Measurements from ENCODE around the gene FCGR1A. TPM values are rescaled to one million over a fixed set of nuclear protein-coding genes. Genes with fewer than 3 reads are reported as not detected.

FCGR1A gene
- total and polyA plus RNA-seq, 4 donors, result 12.5 to 45.0 (median 20.5) TPM

Other genes starting within 250 kb of the FCGR1A start
- under 1 TPM in 1 of 2 donors, not detected in 1; 0.87 TPM for gene PPIAL4C, start 198.8 kb upstream of the FCGR1A start, total RNA-seq
- gene PPIAL4C, start 198.8 kb upstream of the FCGR1A start, polyA plus RNA-seq, result not detected
- gene BOLA1, start 116.9 kb downstream of the FCGR1A start, total RNA-seq, result 10 to 100 TPM in 1 of 2 donors, 1 to 10 TPM in 1; 8.7 to 14.0 TPM
- 10 to 100 TPM; 22.3 to 26.6 TPM for gene BOLA1, start 116.9 kb downstream of the FCGR1A start, polyA plus RNA-seq
- gene SV2A, start 135.2 kb downstream of the FCGR1A start, total RNA-seq, result 10 to 100 TPM; 16.9 to 20.5 TPM
- 10 to 100 TPM in 1 of 2 donors, 1 to 10 TPM in 1; 4.3 to 13.0 TPM for gene SV2A, start 135.2 kb downstream of the FCGR1A start, polyA plus RNA-seq
- 10 to 100 TPM; 37.3 to 42.6 TPM for gene SF3B4, start 145.1 kb downstream of the FCGR1A start, total RNA-seq
- 10 to 100 TPM; 18.8 to 37.5 TPM for gene SF3B4, start 145.1 kb downstream of the FCGR1A start, polyA plus RNA-seq
- gene MTMR11, start 154.2 kb downstream of the FCGR1A start, total RNA-seq, result 10 to 100 TPM; 42.3 to 55.4 TPM
- gene MTMR11, start 154.2 kb downstream of the FCGR1A start, polyA plus RNA-seq, result 10 to 100 TPM; 19.3 to 59.1 TPM
- 10 to 100 TPM; 36.0 to 41.2 TPM for gene OTUD7B, start 228.0 kb downstream of the FCGR1A start, total RNA-seq
- gene OTUD7B, start 228.0 kb downstream of the FCGR1A start, polyA plus RNA-seq, result 1 to 10 TPM; 6.3 to 6.9 TPM